Ovary (tissue), 9 donors: ENCODE data around the gene GDPD2. TPM values are rescaled to one million over a fixed set of nuclear protein-coding genes. Genes with fewer than 3 reads are reported as not detected.

ENCODE experiments used
- DNase-seq, 5 donors: peaks; one replicate each; pipeline ENCODE4 v3.0.0-alpha.2; 2019 to 2020
- H3K27ac ChIP-seq, 2 donors: fragments of 200-600 bp; one replicate each; pipeline versions ENCODE4 v1.5.1 to v1.8.0; 2019 to 2022
- H3K27me3 ChIP-seq: fragments of 200-600 bp; one replicate; pipeline ENCODE4 v1.8.0; 2022
- H3K36me3 ChIP-seq: fragments of 200-600 bp; sonication (generic); one replicate; pipeline ENCODE4 v1.5.1; 2019
- H3K4me1 ChIP-seq: one replicate; pipeline ENCODE4 v1.8.1; 2013; ENCODE audit warnings: mild to moderate bottlenecking, moderate library complexity; ENCODE audit not compliant: insufficient read depth
- H3K4me3 ChIP-seq: fragments of 200-600 bp; sonication (generic); one replicate; pipeline ENCODE4 v1.5.1; 2017
- H3K9me3 ChIP-seq, 2 donors: fragments of 200-600 bp in 1 of 2; sonication (generic) in 1 of 2; one replicate each; pipeline versions ENCODE4 v1.5.1 to v1.8.1; 2013 to 2019; ENCODE audit warnings: mild to moderate bottlenecking in 1 of 2, moderate library complexity in 1 of 2
- CTCF ChIP-seq, 3 donors: fragments of 450-650 bp in 2 of 3; fragments of 200-600 bp in 1 of 3; IDR thresholded peaks; one replicate each; pipeline versions ENCODE4 v1.5.1 to v1.8.0; 2016 to 2022; ENCODE audit warnings: antibody characterized with exemption in 3 of 3, mild to moderate bottlenecking in 1 of 3
- EP300 ChIP-seq: sonication (generic); formaldehyde crosslinking; IDR thresholded peaks from one replicate; pipeline ENCODE4 v1.6.1; 2017; ENCODE audit warnings: antibody characterized with exemption
- POLR2A ChIP-seq: fragments of 450-650 bp; IDR thresholded peaks from one replicate; pipeline ENCODE4 v1.6.1; 2017; ENCODE audit warnings: antibody characterized with exemption, mild to moderate bottlenecking, moderate library complexity
- WGBS, 3 donors: extraction: QIAGEN DNeasy Blood & Tissue Kit in 1 of 3; methylation state at CpG; one replicate each; pipeline versions ENCODE4 v1.1.5 to v1.1.7; 2013 to 2017; 5-methylcytosine and 5-hydroxymethylcytosine counted together
- intact Hi-C, 4 donors: fragments of 100-400 bp; cut with DNase I; formaldehyde crosslinking; loops; one replicate each; pipeline versions ENCODE4 v1.11.0 to v1.15.1; 2022 to 2023
- polyA plus RNA-seq, 2 donors: library from polyadenylated mRNA; stranded (reverse); fragments of 200-250 nt in 1 of 2; fragments of 350-450 nt in 1 of 2; fragmentation: Illumina TruSeq in 1 of 2; extraction: RNeasy Lipid Tissue Mini Kit (QIAGEN cat#74804) in 1 of 2; gene quantifications; one replicate each; pipeline ENCODE4 v1.2.3, GENCODE V29; 2013 to 2014
- total RNA-seq, 7 donors: library from RNA; depleted of rRNA in 2 of 7; stranded (reverse); fragments of >200 nt in 2 of 7; fragmentation: NEBNext Ultra II Directional in 3 of 7; extraction: Animal tissue kit (Norgen Biotek cat#: 25700) in 3 of 7; gene quantifications; one replicate each; pipeline versions ENCODE4 v1.1.0 to v1.2.4, GENCODE V29; 2016 to 2023
- donor health status: DM: no; HTN: no; CAD: no; lungs with moderate emphysema.
- donor health status: DM: no; HTN: no; CAD: no.
- donor health status: Bipolar disorder and iron deficiency.
- donor health status: DM: yes; HTN: yes; CAD: no.
- donor health status: DM: no; HTN: no; CAD: no.
- donor health status: DM: yes; HTN: yes; CAD: no.

The GDPD2 gene
- total and polyA plus RNA-seq, 9 donors: not detected

GRCh38 chrX:70444946-70445656, 22.0 kb downstream of the GDPD2 start:
- no peaks in the 10 kb centered on the region for H3K27me3 ChIP-seq
- no peak overlapping the region for H3K4me3 ChIP-seq
- intact Hi-C loops: loop anchor here in 1 of 4 donors (5.0 kb wide), 1 partner anchor 37 kb away; no protein-coding TSS in a partner anchor
- WGBS, 3 donors: 38 to 51% (median 44%) methylated on average over 26 to 61 of the region's 61 CpGs
- no peak for TF ChIP-seq POLR2A
- no peaks in the 10 kb centered on the region for H3K9me3 ChIP-seq
- H3K4me1 ChIP-seq: no peaks in the 10 kb centered on the region
- H3K36me3 ChIP-seq: no peaks in the 10 kb centered on the region
- DNase-seq: no peak
- H3K27ac ChIP-seq: no peak overlapping the region

GRCh38 chrX:70445951-70446350, 22.8 kb downstream of the GDPD2 start:
- Histone ChIP-seq H3K4me1 (no peaks in the 10 kb centered on the region), H3K27me3 (no peaks in the 10 kb centered on the region), H3K36me3 (no peaks in the 10 kb centered on the region), H3K9me3 (no peaks in the 10 kb centered on the region), H3K27ac (no peak overlapping the region), H3K4me3 (no peak overlapping the region)
- no peak for DNase-seq
- intact Hi-C loops: loop anchor here in 1 of 4 donors (5.0 kb wide), 1 partner anchor 36 kb away; no protein-coding TSS in a partner anchor
- WGBS, 3 donors: 62 to 64% (median 62%) methylated on average over 9 of the region's 9 CpGs
- TF ChIP-seq POLR2A: no peak
- no peak for TF ChIP-seq EP300
- no peak for TF ChIP-seq CTCF (IDR thresholded peaks at IDR 0.05)

- intact Hi-C loops: loop anchor here in 1 of 4 donors (5.0 kb wide), 1 partner anchor 36 kb away; no protein-coding TSS in a partner anchor
- TF ChIP-seq CTCF (IDR thresholded peaks at IDR 0.05) (no peak), EP300 (no peak)
- Histone ChIP-seq H3K4me3 (no peak overlapping the region), H3K4me1 (no peaks in the 10 kb centered on the region), H3K27me3 (no peaks in the 10 kb centered on the region), H3K36me3 (no peaks in the 10 kb centered on the region), H3K27ac (no peak overlapping the region), H3K9me3 (no peaks in the 10 kb centered on the region)
- no peak for DNase-seq
- 69 to 73% (median 73%) methylated on average over 16 of the region's 16 CpGs for WGBS, 3 donors
Measured at GRCh38 chrX:70446380-70447350, 23.6 kb downstream of the GDPD2 start.

GRCh38 chrX:70449457-70449966, 26.4 kb downstream of the GDPD2 start:
- no peak for TF ChIP-seq POLR2A
- TF ChIP-seq CTCF (IDR thresholded peaks at IDR 0.05): no peak
- TF ChIP-seq EP300: no peak

More at GRCh38 chrX:70449457-70449966, 26.4 kb downstream of the GDPD2 start:
- Histone ChIP-seq H3K27me3 (no peaks in the 10 kb centered on the region), H3K9me3 (no peaks in the 10 kb centered on the region), H3K27ac (no peak overlapping the region), H3K36me3 (no peaks in the 10 kb centered on the region), H3K4me1 (no peaks in the 10 kb centered on the region), H3K4me3 (no peak overlapping the region)
- WGBS, 3 donors: 87 to 93% (median 89%) methylated on average over 14 of the region's 14 CpGs
- intact Hi-C loops: loop anchor here in 1 of 4 donors (5.0 kb wide), 1 partner anchor 33 kb away; no protein-coding TSS in a partner anchor
- DNase-seq: no peak
